ENCODE measurements around the gene SHROOM4. TPM values are rescaled to one million over a fixed set of nuclear protein-coding genes. Genes with fewer than 3 reads are reported as not detected.

The SHROOM4 gene
- total and polyA plus RNA-seq, 9 of the 15 experiments (the other 6 are each of a cell fraction or from before 2014, with no cell fraction given), result not detected

DNA sequence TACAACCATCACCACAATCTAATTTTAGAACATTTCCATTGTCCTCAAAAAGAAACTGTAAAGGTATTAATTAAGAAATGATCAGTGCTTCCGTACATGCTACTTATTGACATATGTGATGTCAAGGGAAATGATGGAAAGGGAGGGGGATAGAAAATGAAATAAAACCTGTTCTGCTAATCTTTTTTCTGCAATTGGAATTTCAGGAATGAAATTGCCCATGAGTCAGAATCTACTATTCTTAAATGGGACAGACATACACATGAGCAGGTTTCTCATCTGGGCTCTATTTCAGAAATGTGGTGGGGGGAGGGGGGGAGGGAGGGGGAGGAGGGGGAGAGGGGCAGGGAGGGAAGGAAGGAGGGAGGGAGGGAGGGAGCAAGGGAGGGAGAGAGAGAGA is 91.0 kb downstream of the SHROOM4 start:
- no peaks in the 10 kb centered on the region for H4K20me1 ChIP-seq (replicated peaks; ENCODE audit: control insufficient read depth, insufficient read depth, low read length)
- H3K9ac ChIP-seq (ENCODE audit: insufficient read depth in 1 of 2, low read depth in 2 of 2, low read length in 2 of 2), result no peak overlapping the region
- no peaks in the 10 kb centered on the region for H3K4me1 ChIP-seq (replicated peaks in 1 of 2; ENCODE audit: control insufficient read depth in 2 of 2, insufficient read depth in 2 of 2, low read length in 2 of 2)
- ATAC-seq (no peak), DNase-seq (ENCODE audit: extremely low read depth in 1 of 4, low spot score in 3 of 4) (no peak), FAIRE-seq (no peak)
- in situ Hi-C loops (cut with MboI), result no loop called here
- H3K4me3 ChIP-seq, result no peak overlapping the region
- H3K36me3 ChIP-seq (ENCODE audit: control insufficient read depth, insufficient read depth, low read length), result no peaks in the 10 kb centered on the region
- POLR2A ChIA-PET, result interaction anchor here (1.0 kb wide), 1 partner anchor 24 kb away, joined by 3 read pairs; no protein-coding TSS in a partner anchor
- CTCF ChIA-PET (ENCODE audit: low intra/inter-chr PET ratio), result no interaction called here
- WGBS (ENCODE audit: insufficient coverage, low coverage, missing lambda C conversion rate), result 0% methylated on average over 1 of the region's 1 CpG
- no TSS peak for BruUV-seq (replicated peaks)
- H3K27me3 ChIP-seq (ENCODE audit: control insufficient read depth in 2 of 2, insufficient read depth in 2 of 2, low read length in 2 of 2), result no peaks in the 10 kb centered on the region
- intact Hi-C loops (cut with micrococcal nuclease), result no loop called here
- no peaks in the 10 kb centered on the region for H3K9me1 ChIP-seq (ENCODE audit: control insufficient read depth, insufficient read depth, low read length)
- no peaks in the 10 kb centered on the region for H3K9me3 ChIP-seq (replicated peaks; ENCODE audit: control insufficient read depth, insufficient read depth, low read depth, low read length)
- no peak overlapping the region for H3K27ac ChIP-seq (ENCODE audit: extremely low read depth, low read depth, low read length)
- no peaks in the 10 kb centered on the region for H3K79me2 ChIP-seq (ENCODE audit: control insufficient read depth, insufficient read depth, low read length)
- no peak overlapping the region for H3K4me2 ChIP-seq (ENCODE audit: insufficient read depth, low read length)
- no peak overlapping the region for H2AFZ ChIP-seq (ENCODE audit: low read depth, low read length)
- TF ChIP-seq FOXO4 (CRISPR knock-in tag; IDR thresholded peaks at IDR 0.05) (no peak), JUN (IDR thresholded peaks at IDR 0.05; ENCODE audit: borderline replicate concordance, low read depth, low read length) (no peak), JUN (CRISPR knock-in tag; IDR thresholded peaks at IDR 0.05; ENCODE audit: borderline replicate concordance) (no peak), RBM34 (IDR thresholded peaks at IDR 0.05; ENCODE audit: borderline replicate concordance, insufficient read depth, low read length) (no peak), NELFE (IDR thresholded peaks at IDR 0.05; ENCODE audit: insufficient read depth, insufficient read length) (no peak), NCOA1 (IDR thresholded peaks at IDR 0.05; ENCODE audit: low read depth) (no peak), HDAC2 (IDR thresholded peaks at IDR 0.05) (no peak), MTA3 (IDR thresholded peaks at IDR 0.05; ENCODE audit: borderline replicate concordance) (no peak), KHSRP (IDR thresholded peaks at IDR 0.05) (no peak), CTBP1 (IDR thresholded peaks at IDR 0.05; ENCODE audit: borderline replicate concordance) (no peak), BRD9 (IDR thresholded peaks at IDR 0.05; ENCODE audit: low read depth, partially characterized antibody) (no peak), ZNF316 (IDR thresholded peaks at IDR 0.05) (no peak), CBFA2T3 (IDR thresholded peaks at IDR 0.05) (no peak), STAG1 (CRISPR knock-in tag; IDR thresholded peaks at IDR 0.05; ENCODE audit: borderline replicate concordance) (no peak), MEF2D (tag; conservative IDR thresholded peaks at IDR 0.05; ENCODE audit: low read depth) (no peak), C11orf30 (IDR thresholded peaks at IDR 0.05; ENCODE audit: low read depth) (no peak), TBP (optimal IDR thresholded peaks at IDR 0.05; ENCODE audit: low read depth, low read length) (no peak), TRIM24 (IDR thresholded peaks at IDR 0.05) (no peak)
- TF ChIP-seq, protein P1, sequence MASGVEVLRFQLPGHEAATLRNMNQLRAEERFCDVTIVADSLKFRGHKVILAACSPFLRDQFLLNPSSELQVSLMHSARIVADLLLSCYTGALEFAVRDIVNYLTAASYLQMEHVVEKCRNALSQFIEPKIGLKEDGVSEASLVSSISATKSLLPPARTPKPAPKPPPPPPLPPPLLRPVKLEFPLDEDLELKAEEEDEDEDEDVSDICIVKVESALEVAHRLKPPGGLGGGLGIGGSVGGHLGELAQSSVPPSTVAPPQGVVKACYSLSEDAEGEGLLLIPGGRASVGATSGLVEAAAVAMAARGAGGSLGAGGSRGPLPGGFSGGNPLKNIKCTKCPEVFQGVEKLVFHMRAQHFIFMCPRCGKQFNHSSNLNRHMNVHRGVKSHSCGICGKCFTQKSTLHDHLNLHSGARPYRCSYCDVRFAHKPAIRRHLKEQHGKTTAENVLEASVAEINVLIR (CRISPR knock-in tag; IDR thresholded peaks at IDR 0.05), result no peak
- TF ChIP-seq, protein P2, sequence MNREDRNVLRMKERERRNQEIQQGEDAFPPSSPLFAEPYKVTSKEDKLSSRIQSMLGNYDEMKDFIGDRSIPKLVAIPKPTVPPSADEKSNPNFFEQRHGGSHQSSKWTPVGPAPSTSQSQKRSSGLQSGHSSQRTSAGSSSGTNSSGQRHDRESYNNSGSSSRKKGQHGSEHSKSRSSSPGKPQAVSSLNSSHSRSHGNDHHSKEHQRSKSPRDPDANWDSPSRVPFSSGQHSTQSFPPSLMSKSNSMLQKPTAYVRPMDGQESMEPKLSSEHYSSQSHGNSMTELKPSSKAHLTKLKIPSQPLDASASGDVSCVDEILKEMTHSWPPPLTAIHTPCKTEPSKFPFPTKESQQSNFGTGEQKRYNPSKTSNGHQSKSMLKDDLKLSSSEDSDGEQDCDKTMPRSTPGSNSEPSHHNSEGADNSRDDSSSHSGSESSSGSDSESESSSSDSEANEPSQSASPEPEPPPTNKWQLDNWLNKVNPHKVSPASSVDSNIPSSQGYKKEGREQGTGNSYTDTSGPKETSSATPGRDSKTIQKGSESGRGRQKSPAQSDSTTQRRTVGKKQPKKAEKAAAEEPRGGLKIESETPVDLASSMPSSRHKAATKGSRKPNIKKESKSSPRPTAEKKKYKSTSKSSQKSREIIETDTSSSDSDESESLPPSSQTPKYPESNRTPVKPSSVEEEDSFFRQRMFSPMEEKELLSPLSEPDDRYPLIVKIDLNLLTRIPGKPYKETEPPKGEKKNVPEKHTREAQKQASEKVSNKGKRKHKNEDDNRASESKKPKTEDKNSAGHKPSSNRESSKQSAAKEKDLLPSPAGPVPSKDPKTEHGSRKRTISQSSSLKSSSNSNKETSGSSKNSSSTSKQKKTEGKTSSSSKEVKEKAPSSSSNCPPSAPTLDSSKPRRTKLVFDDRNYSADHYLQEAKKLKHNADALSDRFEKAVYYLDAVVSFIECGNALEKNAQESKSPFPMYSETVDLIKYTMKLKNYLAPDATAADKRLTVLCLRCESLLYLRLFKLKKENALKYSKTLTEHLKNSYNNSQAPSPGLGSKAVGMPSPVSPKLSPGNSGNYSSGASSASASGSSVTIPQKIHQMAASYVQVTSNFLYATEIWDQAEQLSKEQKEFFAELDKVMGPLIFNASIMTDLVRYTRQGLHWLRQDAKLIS (CRISPR knock-in tag; IDR thresholded peaks at IDR 0.05), result no peak

Data from K562 (cell line).